Spleen (tissue), 7 donors: Measurements from ENCODE around the gene DNM1.

Experiments used
- CTCF ChIP-seq, 11 experiments: fragments of 200-600 bp in 7 of 11; fragments of 450-650 bp in 4 of 11; sonication (generic) in 4 of 11; IDR thresholded peaks in 8 of 11; conservative IDR thresholded peaks in 3 of 11; 1 replicate in 7 of 11; 2 replicates in 4 of 11; pipeline versions ENCODE4 v1.4.0 to v1.8.0; 2016 to 2021; ENCODE audit warnings: antibody characterized with exemption in 11 of 11, inconsistent platforms in 4 of 11, mild to moderate bottlenecking in 1 of 11
- POLR2A ChIP-seq, 3 donors: fragments of 450-650 bp; IDR thresholded peaks; one replicate each; pipeline ENCODE4 v1.5.1; 2017; ENCODE audit warnings: antibody characterized with exemption in 3 of 3, mild to moderate bottlenecking in 1 of 3
- POLR2AphosphoS5 ChIP-seq, 3 donors: sonication (generic); formaldehyde crosslinking; IDR thresholded peaks; one replicate each; pipeline ENCODE4 v1.5.1; 2017; ENCODE audit warnings: antibody characterized with exemption in 3 of 3
- donor health status: DM: no; HTN: no; CAD: no; lungs with moderate emphysema.
- donor health status: DM: no; HTN: no; CAD: no.
- donor health status: DM: no; HTN: no; CAD: no.

GRCh38 chr9:128174062-128174461, 29.1 kb upstream of the DNM1 start:
- TF ChIP-seq POLR2A (IDR thresholded peaks at IDR 0.05) (no peak), CTCF (IDR thresholded peaks at IDR 0.05 in 8 of 11, conservative IDR thresholded peaks at IDR 0.05 in 3 of 11) (no peak), POLR2AphosphoS5 (IDR thresholded peaks at IDR 0.05) (no peak)
